OCI-LY1 (cell line): ENCODE data around the gene DNAH1.

Experiments used
- H2AFZ ChIP-seq: fragments of 200-600 bp; sonication (generic), shearing (Covaris generic); 2 replicates; pipeline ENCODE4 v1.6.0; 2014; ENCODE audit warnings: antibody characterized with exemption, mild to moderate bottlenecking, low read length
- H3F3A ChIP-seq: fragments of 200-600 bp; sonication (generic), shearing (Covaris generic); 2 replicates; pipeline ENCODE4 v1.6.0; 2014; ENCODE audit warnings: mild to moderate bottlenecking, antibody characterized with exemption, low read length, moderate library complexity; ENCODE audit not compliant: insufficient read depth
- H3K27ac ChIP-seq: fragments of 200-600 bp; sonication (generic); 2 replicates; pipeline ENCODE4 v1.5.1; 2014; ENCODE audit warnings: low read length, mixed run types, mild to moderate bottlenecking, low read depth; ENCODE audit not compliant: poor library complexity, severe bottlenecking
- H3K27me3 ChIP-seq: fragments of 200-600 bp; sonication (generic); 2 replicates; pipeline ENCODE4 v1.6.0; 2014; ENCODE audit warnings: antibody characterized with exemption, mild to moderate bottlenecking, low read length, moderate library complexity; ENCODE audit not compliant: insufficient read depth
- H3K36me3 ChIP-seq: fragments of 200-600 bp; sonication (generic); 2 replicates; pipeline ENCODE4 v1.6.1; 2014; ENCODE audit warnings: mild to moderate bottlenecking, antibody characterized with exemption, low read length, moderate library complexity, mixed read lengths; ENCODE audit not compliant: insufficient read depth
- H3K4me1 ChIP-seq: fragments of 200-600 bp; sonication (generic); 2 replicates; pipeline ENCODE4 v1.5.1; 2014; ENCODE audit warnings: mild to moderate bottlenecking, low read length, moderate library complexity; ENCODE audit not compliant: insufficient read depth, severe bottlenecking
- H3K4me2 ChIP-seq: fragments of 200-600 bp; sonication (generic), shearing (Covaris generic); 2 replicates; pipeline ENCODE4 v1.6.1; 2014; ENCODE audit warnings: low read length
- H3K4me3 ChIP-seq: fragments of 200-600 bp; sonication (generic); 2 replicates; pipeline ENCODE4 v1.5.1; 2014; ENCODE audit warnings: low read length, low read depth, mild to moderate bottlenecking, mixed read lengths; ENCODE audit not compliant: poor library complexity, severe bottlenecking
- H3K79me2 ChIP-seq: fragments of 200-600 bp; shearing (Covaris generic); 2 replicates; pipeline ENCODE4 v1.6.1; 2016; ENCODE audit warnings: mixed run types, low read length, mixed read lengths; ENCODE audit not compliant: insufficient read depth
- H3K9ac ChIP-seq: fragments of 200-600 bp; sonication (generic), shearing (Covaris generic); 2 replicates; pipeline ENCODE4 v1.6.1; 2014; ENCODE audit warnings: mild to moderate bottlenecking, low read length, mixed read lengths
- H3K9me2 ChIP-seq: fragments of 200-600 bp; sonication (generic), shearing (Covaris generic); 2 replicates; pipeline ENCODE4 v1.6.1; 2014; ENCODE audit warnings: low read depth, mild to moderate bottlenecking, low read length, mixed read lengths
- H3K9me3 ChIP-seq: fragments of 200-600 bp; shearing (Covaris generic); 2 replicates; pipeline ENCODE4 v1.6.1; 2014; ENCODE audit warnings: low read length, mixed read lengths
- H4K20me1 ChIP-seq: fragments of 200-600 bp; sonication (generic), shearing (Covaris generic); 2 replicates; pipeline ENCODE4 v1.6.0; 2016; ENCODE audit warnings: mild to moderate bottlenecking, low read length; ENCODE audit not compliant: insufficient read depth
- EZH2 ChIP-seq: fragments of 200-600 bp; sonication (generic), shearing (Covaris generic); IDR thresholded peaks from 2 replicates; pipeline ENCODE4 v1.8.0; 2017; ENCODE audit warnings: borderline replicate concordance, mixed run types, mild to moderate bottlenecking, antibody characterized with exemption, low read length, moderate library complexity, mixed read lengths
- TF ChIP-seq, protein P1 (sequence below): fragments of 200-600 bp; sonication (generic), shearing (Covaris generic); IDR thresholded peaks from 2 replicates; pipeline ENCODE4 v1.5.1; 2017; ENCODE audit warnings: mild to moderate bottlenecking, antibody characterized with exemption, low read length, moderate library complexity, mixed read lengths

The DNAH1 gene

DNA sequence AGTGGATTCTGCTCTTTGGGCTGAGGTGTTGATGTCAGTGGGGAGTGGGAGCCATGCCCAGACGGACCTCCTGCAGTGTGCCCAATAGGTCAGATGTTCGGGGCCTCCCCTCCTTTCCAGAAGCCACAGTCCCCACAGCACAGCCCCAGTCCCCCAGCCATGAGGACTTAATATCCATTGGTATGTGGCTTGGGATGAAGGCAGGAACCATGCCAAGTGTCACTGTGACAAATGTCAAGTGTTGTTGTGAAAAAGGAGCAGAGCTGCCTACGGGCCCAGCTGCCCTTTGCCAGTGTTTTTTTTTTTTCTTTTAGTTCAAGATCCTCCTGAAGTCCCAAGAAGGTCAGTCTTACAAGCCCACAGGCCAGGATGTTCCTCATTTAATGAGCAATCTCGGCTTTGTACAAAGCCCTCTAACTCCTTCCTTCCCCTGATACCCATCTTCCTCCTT is 116.6 kb downstream of the DNAH1 start:
- H3K9me2 ChIP-seq: no peaks in the 10 kb centered on the region
- no peak overlapping the region for H3K4me3 ChIP-seq
- H3K4me2 ChIP-seq: no peak overlapping the region
- H3K27me3 ChIP-seq: no peaks in the 10 kb centered on the region
- no peaks in the 10 kb centered on the region for H4K20me1 ChIP-seq
- no peak overlapping the region for H3K27ac ChIP-seq
- H3F3A ChIP-seq: no peaks in the 10 kb centered on the region
- TF ChIP-seq, protein P1, sequence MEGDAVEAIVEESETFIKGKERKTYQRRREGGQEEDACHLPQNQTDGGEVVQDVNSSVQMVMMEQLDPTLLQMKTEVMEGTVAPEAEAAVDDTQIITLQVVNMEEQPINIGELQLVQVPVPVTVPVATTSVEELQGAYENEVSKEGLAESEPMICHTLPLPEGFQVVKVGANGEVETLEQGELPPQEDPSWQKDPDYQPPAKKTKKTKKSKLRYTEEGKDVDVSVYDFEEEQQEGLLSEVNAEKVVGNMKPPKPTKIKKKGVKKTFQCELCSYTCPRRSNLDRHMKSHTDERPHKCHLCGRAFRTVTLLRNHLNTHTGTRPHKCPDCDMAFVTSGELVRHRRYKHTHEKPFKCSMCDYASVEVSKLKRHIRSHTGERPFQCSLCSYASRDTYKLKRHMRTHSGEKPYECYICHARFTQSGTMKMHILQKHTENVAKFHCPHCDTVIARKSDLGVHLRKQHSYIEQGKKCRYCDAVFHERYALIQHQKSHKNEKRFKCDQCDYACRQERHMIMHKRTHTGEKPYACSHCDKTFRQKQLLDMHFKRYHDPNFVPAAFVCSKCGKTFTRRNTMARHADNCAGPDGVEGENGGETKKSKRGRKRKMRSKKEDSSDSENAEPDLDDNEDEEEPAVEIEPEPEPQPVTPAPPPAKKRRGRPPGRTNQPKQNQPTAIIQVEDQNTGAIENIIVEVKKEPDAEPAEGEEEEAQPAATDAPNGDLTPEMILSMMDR: no peak
- no peak for TF ChIP-seq EZH2
- H3K36me3 ChIP-seq: no peaks in the 10 kb centered on the region
- H3K9me3 ChIP-seq: no peaks in the 10 kb centered on the region
- no peaks in the 10 kb centered on the region for H3K79me2 ChIP-seq
- H2AFZ ChIP-seq: no peak overlapping the region
- peaks cover 4% of the 10 kb centered on the region for H3K4me1 ChIP-seq
- H3K9ac ChIP-seq: no peak overlapping the region

DNA sequence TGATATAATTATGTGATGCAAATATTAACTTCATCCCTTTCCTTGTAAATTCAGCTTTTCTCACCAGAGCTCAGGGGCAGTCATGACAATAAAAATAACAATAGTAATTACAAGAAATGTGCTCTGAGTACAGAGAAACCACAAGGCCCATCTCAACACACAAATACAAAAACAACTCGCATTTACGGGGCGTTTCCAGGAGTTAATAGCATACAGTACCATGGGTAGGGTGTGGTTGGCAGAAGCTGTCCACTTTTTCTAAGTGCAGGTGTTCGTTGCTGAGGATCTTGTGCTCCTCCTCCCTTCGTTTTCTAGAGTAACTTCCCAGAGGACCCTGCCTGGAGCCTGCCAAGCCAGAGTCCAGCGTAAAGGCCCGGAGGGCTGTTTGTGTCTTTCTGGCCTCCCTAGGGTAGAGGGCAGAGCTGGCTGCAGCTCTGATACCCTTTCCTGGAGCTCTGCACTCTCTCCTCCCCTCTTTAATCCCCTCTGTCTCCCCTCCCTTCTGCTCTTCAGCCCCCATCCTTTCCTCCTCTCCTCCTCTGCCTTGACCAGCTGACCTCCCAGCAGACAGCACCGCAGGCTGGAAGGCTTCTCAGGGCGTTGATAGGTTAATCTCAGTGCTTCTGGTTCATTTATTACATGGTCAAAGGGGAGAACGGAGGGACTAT is 117.3 kb downstream of the DNAH1 start:
- Histone ChIP-seq H3K79me2 (no peaks in the 10 kb centered on the region), H3K4me2 (no peak overlapping the region), H3K27me3 (no peaks in the 10 kb centered on the region), H3K4me1 (peaks cover 4% of the 10 kb centered on the region), H3K36me3 (no peaks in the 10 kb centered on the region), H2AFZ (no peak overlapping the region), H3K9me3 (no peaks in the 10 kb centered on the region), H4K20me1 (no peaks in the 10 kb centered on the region), H3F3A (no peaks in the 10 kb centered on the region), H3K4me3 (no peak overlapping the region), H3K9ac (no peak overlapping the region), H3K27ac (no peak overlapping the region), H3K9me2 (no peaks in the 10 kb centered on the region)
- TF ChIP-seq EZH2: no peak
- TF ChIP-seq, protein P1: no peak

DNA sequence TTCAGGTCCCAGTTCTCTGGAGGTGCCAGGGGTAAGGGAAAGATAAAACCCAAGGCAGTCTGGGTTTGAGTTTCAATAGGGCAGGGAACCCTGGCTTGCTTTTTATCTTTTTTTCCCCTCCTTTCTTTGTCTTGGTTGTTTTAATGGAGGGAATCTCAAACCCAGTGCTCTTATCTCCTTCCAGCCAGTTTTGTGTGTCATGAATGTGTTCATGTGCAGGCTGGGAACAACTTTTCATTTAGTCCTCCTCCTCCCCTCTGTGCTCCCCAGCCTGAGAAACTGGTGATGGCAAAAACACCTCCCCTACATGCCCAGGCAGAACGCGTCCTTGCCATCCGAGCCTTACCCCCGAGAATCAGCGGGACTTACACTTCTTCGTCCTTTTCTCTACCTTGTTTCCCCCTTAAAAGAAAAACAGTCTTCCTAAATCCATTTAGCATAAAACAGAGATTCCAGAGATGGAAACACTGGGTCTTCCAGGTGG is 117.9 kb downstream of the DNAH1 start:
- Histone ChIP-seq H3K9ac (no peak overlapping the region), H3K4me1 (peaks cover 4% of the 10 kb centered on the region)

More for the DNA sequence above, 117.9 kb downstream of the DNAH1 start:
- Histone ChIP-seq H3K4me2 (no peak overlapping the region), H3K4me3 (no peak overlapping the region), H3K36me3 (no peaks in the 10 kb centered on the region), H4K20me1 (no peaks in the 10 kb centered on the region), H3K79me2 (no peaks in the 10 kb centered on the region), H3K9me3 (no peaks in the 10 kb centered on the region), H2AFZ (no peak overlapping the region), H3K27me3 (no peaks in the 10 kb centered on the region; the same call in 1 of the 2 replicates), H3K27ac (no peak overlapping the region), H3F3A (no peaks in the 10 kb centered on the region), H3K9me2 (no peaks in the 10 kb centered on the region)
- TF ChIP-seq, protein P1: no peak
- no peak for TF ChIP-seq EZH2
